GM18870 (cell line): ENCODE results near the gene PRXL2A.
"Not testable (repeated sequence)": the region's sequence is repeated elsewhere in the genome, so short reads cannot be mapped to it uniquely, and the experiment has no call there.

Experiments
- ATAC-seq: cut with Tn5 transposase; IDR thresholded peaks from one replicate; pipeline ENCODE4 v1.9.1; 2021; ENCODE audit warnings: moderate library complexity; ENCODE audit not compliant: unreplicated experiment

Gene PRXL2A

DNA sequence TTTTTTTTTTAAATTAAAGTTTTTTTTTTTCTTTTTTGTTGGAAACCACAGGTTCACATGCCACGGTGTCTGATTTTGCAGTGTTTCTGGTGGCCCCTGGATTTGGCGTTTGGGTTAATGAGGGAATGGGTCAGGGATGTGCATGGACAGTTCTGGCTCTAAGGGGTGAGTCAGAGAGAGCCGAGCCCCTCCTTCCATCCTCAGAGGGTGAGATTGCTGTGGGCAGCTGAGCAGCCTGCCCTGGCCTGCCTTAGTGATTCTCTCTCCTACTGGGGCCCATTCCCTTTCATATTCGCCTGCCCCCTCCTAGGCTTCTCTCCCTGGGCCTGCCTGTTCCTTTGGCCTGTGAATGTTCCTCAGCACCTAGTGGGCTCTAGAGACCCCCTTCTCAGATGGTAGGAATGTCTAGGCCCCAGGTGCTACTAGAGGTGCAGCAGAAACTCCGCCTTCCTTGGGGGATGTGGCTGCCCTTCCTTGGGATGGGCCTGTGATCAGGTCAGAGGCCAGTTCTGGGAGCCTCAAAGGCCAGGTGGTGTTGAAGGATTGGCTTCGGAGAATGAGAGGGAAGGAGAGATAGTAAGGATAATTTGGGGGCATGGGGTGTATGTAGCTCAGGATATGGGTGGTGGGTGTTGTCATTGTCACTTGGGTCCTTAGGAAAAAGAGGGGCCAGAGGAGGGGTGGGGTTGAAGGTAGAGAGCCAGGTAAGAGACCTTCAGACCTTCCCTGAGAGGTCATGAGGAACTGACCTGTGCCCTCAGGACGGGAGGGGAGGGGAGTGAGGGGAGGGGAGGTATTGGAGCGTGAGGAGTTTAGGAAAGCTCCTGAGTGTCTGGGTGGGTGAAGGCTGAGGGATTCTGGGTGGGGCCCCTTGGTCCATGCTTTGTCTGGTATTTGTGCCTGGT is 65.6 kb downstream of the PRXL2A start:
- no peak for ATAC-seq

DNA sequence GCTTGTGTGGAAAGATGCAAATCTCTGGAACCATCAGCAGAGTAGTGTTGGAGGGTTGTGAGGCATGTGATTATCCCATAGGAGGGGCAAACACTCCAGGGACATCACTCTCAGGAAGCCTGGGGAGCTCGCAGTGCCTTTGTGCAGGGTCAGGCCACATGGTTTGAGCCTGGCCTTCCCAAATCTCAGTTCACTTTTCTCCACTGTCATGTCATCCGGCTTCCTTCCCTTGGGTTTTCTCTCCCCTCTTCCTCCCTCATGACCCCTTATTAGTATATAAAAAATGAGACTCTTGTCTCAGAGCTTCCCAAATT is 66.2 kb downstream of the PRXL2A start:
- no peak for ATAC-seq

DNA sequence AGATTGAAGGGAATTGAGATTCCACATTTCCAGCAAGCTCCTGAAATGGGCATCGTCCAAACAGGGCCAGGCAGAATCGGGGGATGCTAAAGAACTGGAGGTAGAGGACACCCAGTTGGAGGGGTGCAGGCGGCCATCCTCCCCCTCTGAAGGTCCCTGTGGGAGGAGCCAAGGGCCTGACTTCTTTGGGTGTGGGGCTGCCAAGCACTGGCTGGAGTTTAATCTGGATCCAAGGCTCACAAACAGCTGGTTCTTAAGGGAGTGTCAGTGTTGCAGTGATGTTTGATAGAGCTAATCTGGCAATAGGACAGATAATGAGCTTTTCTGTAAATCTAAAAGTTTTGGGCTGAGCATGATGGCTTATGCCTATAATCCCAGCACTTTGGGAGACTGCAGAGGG is 66.6 kb downstream of the PRXL2A start:
- ATAC-seq = no peak

DNA sequence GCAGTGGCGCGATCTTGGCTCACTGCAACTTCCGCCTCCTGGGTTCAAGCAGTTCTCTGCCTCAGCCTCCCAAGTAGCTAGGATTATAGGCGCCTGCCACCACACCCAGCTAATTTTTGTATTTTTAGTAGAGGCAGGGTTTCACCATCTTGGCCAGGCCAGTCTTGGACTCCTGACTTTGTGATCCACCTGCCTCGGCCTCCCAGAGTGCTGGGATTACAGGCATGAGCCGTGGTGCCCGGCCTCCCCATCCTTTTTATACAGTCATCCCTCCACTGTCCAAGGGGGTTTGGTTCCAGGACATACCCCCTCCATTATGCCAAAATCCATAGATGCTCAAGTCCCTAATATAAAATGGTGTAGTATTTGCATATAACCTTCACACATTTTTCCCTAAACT is 67.3 kb downstream of the PRXL2A start:
- not testable (repeated sequence) for ATAC-seq

DNA sequence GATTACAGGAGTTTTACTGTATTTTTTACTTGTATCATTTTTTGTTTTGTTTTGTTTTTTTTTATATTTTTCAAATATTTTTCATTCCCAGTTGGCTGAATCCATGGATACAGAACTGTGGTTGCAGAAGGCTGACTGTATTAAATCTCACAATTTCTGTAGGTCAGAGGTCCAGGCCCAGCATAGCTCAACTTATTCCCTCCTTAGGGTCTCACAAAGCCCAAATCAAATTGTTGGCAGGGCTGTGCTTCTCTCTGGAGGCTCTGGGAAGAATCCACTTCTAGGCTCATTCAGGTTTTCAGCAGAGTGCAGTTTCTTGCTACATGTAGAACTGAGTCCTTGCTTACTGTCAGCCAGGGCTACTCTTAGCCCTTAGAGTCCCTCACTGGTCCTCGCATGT is 68.3 kb downstream of the PRXL2A start:
- no peak for ATAC-seq

DNA sequence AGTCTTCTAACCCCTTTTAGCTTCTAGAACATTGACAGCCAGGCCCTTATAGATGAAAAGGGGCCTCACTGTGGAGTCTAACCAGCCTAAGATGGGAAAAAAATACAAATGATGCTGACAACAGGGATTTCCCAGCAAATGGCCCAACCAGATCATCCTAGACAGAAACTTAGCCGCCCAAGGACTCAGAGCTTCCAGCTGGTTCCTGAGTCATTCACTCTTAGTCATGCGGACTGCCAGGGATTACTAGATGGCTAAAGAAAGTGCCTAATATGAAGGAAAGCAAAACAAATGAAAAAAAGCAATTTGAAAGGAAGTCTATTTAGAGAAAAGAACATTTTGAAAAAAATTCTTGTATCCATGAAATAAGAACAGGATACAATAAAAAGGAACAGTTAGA is 69.5 kb downstream of the PRXL2A start:
- ATAC-seq = no peak

DNA sequence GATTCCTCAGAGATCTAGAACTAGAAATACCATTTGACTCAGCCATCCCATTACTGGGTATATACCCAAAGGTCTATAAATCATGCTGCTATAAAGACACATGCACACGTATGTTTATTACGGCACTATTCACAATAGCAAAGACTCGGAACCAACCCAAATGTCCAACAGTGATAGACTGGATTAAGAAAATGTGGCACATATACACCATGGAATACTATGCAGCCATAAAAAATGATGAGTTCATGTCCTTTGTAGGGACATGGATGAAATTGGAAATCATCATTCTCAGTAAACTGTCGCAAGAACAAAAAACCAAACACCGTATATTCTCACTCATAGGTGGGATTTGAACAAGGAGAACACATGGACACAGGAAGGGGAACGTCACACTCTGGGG is 72.0 kb downstream of the PRXL2A start:
- not testable (repeated sequence) for ATAC-seq

DNA sequence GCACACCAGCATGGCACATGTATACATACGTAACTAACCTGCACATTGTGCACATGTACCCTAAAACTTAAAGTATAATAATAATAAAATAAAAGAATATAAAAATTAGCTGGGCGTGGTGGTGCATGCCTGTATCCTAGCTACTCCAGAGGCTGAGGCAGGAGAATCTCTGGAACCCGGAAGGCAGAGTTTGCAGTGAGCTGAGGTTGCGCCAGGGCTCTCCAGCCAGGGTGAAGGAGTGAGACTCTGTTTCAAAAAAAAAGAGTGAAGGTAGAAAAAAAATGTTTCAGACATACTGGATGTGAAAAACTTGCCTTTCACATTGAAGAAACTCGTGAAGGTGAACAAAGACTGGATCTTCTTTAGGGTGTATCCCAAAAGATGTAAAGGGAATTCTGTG is 72.5 kb downstream of the PRXL2A start:
- no peak for ATAC-seq

DNA sequence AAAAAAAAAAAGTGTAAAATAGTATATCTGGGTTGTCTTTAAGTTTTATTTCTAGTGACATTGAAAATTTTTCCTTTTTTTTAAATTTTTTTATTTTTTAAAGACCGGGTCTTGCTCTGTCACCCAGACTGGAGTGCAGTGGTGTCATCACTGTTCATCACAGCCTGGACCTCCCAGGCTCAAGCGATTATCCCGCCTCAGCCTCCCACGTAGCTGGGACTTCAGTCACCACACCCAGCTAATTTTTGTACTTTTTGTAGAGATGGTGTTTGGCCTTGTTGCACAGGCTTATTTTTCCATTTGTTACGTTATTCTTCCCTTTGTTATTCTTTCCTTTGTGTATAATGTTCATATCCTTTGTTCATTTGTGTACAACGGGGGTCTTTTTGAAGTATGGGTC is 75.9 kb downstream of the PRXL2A start:
- no peak for ATAC-seq

DNA sequence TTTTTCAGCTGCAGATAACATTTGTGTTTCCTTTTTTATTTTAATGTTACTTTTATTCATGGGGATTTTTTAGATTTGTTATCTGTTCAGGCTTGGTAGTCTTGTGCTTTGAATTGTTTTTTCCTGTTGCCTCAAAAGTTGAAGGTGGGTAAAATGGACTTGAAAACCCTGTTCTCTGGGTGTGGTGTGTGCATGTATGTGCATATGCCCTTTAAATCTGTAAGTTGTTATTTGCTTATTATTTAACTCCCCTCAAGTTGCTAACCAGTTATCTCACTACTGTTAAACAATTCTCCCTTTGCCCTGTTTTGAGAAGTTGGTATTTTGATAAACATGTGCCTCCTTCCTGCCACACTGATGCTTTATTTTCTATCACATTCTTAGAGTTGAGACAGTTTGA is 76.3 kb downstream of the PRXL2A start:
- no peak for ATAC-seq

DNA sequence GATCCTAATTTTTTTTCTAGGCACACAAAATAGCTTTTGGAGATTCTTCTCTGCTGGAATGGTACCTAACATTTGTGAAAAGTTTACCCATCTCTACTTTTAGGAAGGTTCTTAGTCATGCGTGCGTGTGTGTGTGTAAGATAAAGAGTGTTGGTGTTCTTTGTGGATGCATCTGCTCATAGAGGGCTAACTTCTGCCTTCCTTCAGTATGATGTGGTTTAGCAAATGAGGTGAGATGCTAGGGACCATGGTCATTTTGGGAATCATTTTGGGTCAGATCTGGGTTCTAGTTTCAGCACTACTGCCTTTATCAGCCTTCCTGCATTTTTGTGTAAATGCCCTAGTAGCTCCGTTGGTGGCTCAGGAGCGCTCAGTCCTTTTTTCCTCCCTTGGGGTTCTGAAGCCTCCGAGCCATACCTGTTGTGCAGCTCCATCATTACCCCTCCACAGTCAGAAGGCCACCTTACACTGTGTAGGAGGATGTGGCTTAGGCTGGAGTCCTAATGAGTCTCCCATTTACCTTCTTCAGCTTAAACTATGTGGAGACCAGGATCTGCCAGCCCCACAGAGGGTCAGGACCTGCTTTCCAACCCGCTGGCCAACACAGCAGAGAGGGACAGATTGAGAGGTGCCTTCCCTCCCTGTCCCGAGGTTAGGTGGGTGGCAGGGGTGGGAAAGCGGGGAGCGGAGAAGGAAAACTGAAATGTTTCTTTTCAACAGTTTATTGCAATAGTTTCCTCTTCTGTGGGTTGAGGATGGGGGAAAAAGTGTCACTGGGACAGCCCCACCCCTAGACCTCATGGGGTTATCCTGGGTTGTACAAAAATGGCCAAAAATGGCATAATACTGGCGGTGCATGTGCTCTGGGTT is 77.0 kb downstream of the PRXL2A start:
- ATAC-seq = no peak

DNA sequence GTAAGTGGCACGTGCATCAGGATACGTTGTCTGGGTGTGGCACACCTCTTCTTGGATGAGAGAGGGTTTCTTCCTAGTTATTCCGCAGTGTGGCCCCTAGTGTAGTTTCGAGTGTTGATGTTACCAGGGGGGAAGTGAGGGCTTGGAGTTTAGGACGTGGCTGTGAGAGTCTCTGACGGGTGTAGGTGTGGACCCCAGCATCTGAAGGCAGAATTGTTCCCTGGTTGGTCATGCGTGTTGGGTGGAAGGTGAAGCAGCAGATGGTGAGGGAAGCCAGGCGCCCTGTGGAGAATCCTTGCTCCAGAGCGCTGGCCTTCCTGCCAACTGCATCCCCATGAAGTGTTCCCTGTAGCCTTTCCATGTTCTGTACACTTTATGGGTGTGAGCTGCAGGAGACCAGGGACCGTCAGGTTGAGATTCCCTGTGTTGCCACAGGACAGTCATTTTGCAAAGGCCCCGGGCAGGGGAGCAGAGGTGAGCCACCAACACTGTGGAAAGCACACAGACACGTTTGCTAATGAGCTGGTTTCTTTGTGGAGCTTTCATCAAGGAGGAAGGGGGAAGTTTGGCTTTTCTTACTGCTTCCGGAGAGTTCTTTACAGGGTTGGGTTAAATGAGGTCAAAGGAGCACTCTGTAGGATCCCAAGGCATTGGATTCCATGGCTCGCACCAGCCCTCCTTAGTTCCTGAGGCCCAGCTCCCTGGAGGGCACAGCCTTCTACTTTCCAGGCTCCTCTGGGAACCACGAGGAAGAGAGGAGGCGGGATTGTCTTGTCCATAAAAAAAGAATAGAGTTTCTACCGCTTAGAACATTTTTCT is 77.8 kb downstream of the PRXL2A start:
- ATAC-seq = no peak
